ENCODE measurements around the gene CADPS2. TPM values are rescaled to one million over a fixed set of nuclear protein-coding genes. Genes with fewer than 3 reads are reported as not detected.

The CADPS2 gene
- total RNA-seq, 1 experiment from 2014 or later = 16.4 TPM

DNA sequence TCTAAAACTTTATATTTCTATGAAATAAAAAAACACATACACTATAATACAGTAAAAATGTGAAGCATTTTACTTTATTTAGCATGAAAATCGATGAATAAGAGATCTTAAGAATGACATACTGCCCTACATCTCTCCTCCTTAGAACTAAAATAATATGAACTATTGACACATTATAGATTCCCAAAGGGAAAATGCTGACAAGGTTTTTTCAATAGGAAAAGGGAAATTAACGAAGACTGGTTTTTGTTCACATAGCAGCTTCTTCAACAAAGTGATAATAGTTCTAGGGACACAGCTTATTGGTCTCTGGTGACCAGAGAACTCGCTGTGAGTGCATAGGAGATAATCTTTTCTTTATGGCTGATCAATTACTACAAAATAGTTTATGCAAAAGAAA, 523.8 kb downstream of the CADPS2 start:
- BruUV-seq (replicated peaks) = no TSS peak
- intact Hi-C loops (cut with micrococcal nuclease; ENCODE audit: unreplicated experiment) = no loop called here
- Mint-ChIP-seq H3K4me3 (ENCODE audit: low read depth, unreplicated experiment) (no peak overlapping the region), H3K9me3 (ENCODE audit: low read depth, unreplicated experiment) (no peaks in the 10 kb centered on the region), H3K27me3 (ENCODE audit: unreplicated experiment) (no peaks in the 10 kb centered on the region), H3K4me1 (ENCODE audit: low read depth, unreplicated experiment) (no peaks in the 10 kb centered on the region), H3K36me3 (ENCODE audit: insufficient read depth, unreplicated experiment) (no peaks in the 10 kb centered on the region), H3K27ac (ENCODE audit: unreplicated experiment) (no peak overlapping the region)
- TF ChIP-seq, protein P1, sequence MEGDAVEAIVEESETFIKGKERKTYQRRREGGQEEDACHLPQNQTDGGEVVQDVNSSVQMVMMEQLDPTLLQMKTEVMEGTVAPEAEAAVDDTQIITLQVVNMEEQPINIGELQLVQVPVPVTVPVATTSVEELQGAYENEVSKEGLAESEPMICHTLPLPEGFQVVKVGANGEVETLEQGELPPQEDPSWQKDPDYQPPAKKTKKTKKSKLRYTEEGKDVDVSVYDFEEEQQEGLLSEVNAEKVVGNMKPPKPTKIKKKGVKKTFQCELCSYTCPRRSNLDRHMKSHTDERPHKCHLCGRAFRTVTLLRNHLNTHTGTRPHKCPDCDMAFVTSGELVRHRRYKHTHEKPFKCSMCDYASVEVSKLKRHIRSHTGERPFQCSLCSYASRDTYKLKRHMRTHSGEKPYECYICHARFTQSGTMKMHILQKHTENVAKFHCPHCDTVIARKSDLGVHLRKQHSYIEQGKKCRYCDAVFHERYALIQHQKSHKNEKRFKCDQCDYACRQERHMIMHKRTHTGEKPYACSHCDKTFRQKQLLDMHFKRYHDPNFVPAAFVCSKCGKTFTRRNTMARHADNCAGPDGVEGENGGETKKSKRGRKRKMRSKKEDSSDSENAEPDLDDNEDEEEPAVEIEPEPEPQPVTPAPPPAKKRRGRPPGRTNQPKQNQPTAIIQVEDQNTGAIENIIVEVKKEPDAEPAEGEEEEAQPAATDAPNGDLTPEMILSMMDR (IDR thresholded peaks at IDR 0.05; ENCODE audit: unreplicated experiment) = no peak
- no peak for DNase-seq
- CTCF ChIA-PET = interaction anchor here (0.5 to 0.6 kb wide), 2 partner anchors 62 to 797 kb away, joined by 3 to 4 read pairs; no protein-coding TSS in a partner anchor

DNA sequence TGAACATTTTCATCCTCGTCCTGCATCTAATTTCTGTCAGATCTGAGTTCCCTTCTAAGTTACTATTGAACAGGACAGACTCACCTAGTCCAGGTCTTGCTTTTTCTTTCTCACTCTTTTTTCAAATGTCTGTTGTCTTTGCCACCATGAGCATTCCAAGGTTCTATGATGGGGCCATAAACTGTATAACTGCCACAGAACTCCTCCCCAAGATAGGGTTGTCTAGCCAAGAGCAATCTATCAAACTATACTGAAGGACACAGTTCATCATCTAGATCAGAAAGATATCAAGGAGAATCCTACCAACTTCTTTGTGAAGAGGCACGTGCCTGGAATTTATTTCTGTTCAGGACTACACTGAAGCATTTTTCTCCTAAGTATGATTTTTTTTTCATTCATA, 531.6 kb downstream of the CADPS2 start:
- H3K9me3 Mint-ChIP-seq (ENCODE audit: low read depth, unreplicated experiment) = no peaks in the 10 kb centered on the region
- CTCF ChIA-PET = no interaction called here
- no peaks in the 10 kb centered on the region for H3K36me3 Mint-ChIP-seq (ENCODE audit: insufficient read depth, unreplicated experiment)
- H3K4me3 Mint-ChIP-seq (ENCODE audit: low read depth, unreplicated experiment) = no peak overlapping the region
- TF ChIP-seq, protein P1 (IDR thresholded peaks at IDR 0.05; ENCODE audit: unreplicated experiment) = no peak
- H3K27me3 Mint-ChIP-seq (ENCODE audit: unreplicated experiment) = no peaks in the 10 kb centered on the region
- H3K27ac Mint-ChIP-seq (ENCODE audit: unreplicated experiment) = no peak overlapping the region
- no peaks in the 10 kb centered on the region for H3K4me1 Mint-ChIP-seq (ENCODE audit: low read depth, unreplicated experiment)
- intact Hi-C loops (cut with micrococcal nuclease; ENCODE audit: unreplicated experiment) = no loop called here
- no TSS peak for BruUV-seq (replicated peaks)
- no peak for DNase-seq

DNA sequence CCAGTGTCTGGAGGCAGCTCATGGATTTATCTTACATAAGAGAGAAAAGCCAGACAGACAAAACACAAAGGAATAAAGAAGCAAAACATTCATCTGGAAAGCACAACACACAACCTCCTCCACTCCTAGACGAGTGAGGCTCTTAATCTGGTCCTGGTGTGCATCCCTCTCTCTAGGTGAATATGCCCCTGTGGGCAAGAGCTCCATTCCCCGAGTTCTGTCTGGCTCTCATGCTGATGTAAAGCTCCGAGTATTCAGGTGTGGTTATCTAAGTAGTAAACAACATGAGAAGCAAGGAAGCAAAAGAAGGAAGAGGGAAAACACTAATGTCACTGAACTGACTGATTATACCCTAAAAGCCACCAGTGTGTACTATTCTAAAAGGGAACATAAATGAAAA, 533.8 kb downstream of the CADPS2 start:
- intact Hi-C loops (cut with micrococcal nuclease; ENCODE audit: unreplicated experiment) = no loop called here
- Mint-ChIP-seq H3K4me3 (ENCODE audit: low read depth, unreplicated experiment) (no peak overlapping the region), H3K27me3 (ENCODE audit: unreplicated experiment) (no peaks in the 10 kb centered on the region), H3K4me1 (ENCODE audit: low read depth, unreplicated experiment) (no peaks in the 10 kb centered on the region), H3K36me3 (ENCODE audit: insufficient read depth, unreplicated experiment) (no peaks in the 10 kb centered on the region), H3K9me3 (ENCODE audit: low read depth, unreplicated experiment) (no peaks in the 10 kb centered on the region), H3K27ac (ENCODE audit: unreplicated experiment) (no peak overlapping the region)
- TF ChIP-seq, protein P1 (IDR thresholded peaks at IDR 0.05; ENCODE audit: unreplicated experiment) = no peak
- BruUV-seq (replicated peaks) = no TSS peak
- no peak for DNase-seq
- CTCF ChIA-PET = no interaction called here

DNA sequence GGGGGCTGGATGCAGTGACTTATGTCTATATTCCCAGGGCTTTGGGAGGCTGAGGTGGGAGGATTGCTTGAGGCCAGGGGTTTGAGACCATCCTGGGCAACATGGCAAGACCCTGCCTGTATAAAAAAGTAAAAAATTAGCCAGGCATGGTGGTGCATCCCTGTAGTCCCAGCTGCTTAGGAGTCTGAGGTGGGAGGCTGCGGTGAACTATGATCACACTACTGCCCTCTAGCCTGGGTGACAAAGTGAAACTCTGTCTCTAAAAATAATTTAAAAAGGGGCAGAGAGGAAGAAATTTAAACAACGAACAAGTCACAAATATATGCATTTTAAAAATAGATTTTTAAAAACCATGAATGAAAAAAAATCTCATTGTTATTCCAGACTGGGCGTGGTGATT, 535.6 kb downstream of the CADPS2 start:
- no peak overlapping the region for H3K27ac Mint-ChIP-seq (ENCODE audit: unreplicated experiment)
- no peak overlapping the region for H3K4me3 Mint-ChIP-seq (ENCODE audit: low read depth, unreplicated experiment)
- H3K4me1 Mint-ChIP-seq (ENCODE audit: low read depth, unreplicated experiment) = no peaks in the 10 kb centered on the region
- no TSS peak for BruUV-seq (replicated peaks)
- no peaks in the 10 kb centered on the region for H3K36me3 Mint-ChIP-seq (ENCODE audit: insufficient read depth, unreplicated experiment)
- no peak for DNase-seq
- TF ChIP-seq, protein P1 (IDR thresholded peaks at IDR 0.05; ENCODE audit: unreplicated experiment) = no peak
- H3K9me3 Mint-ChIP-seq (ENCODE audit: low read depth, unreplicated experiment) = no peaks in the 10 kb centered on the region
- intact Hi-C loops (cut with micrococcal nuclease; ENCODE audit: unreplicated experiment) = no loop called here
- CTCF ChIA-PET = no interaction called here
- no peaks in the 10 kb centered on the region for H3K27me3 Mint-ChIP-seq (ENCODE audit: unreplicated experiment)

DNA sequence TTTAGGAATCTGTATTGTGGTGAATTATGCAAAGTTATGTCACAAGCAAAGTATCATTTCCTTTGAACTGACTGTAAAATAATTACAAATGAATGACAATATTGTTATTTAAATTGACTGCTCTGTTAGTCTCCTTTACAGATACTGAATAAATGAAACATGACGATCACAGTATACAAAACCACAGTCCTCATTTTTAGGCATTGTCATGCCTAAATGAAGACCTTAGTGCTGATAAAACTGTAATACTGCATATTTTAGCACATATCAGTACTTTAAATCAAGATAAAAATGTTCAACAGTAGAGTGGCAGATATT, 542.0 kb downstream of the CADPS2 start:
- Mint-ChIP-seq H3K27ac (ENCODE audit: unreplicated experiment) (no peak overlapping the region), H3K36me3 (ENCODE audit: insufficient read depth, unreplicated experiment) (no peaks in the 10 kb centered on the region), H3K4me1 (ENCODE audit: low read depth, unreplicated experiment) (no peaks in the 10 kb centered on the region), H3K4me3 (ENCODE audit: low read depth, unreplicated experiment) (no peak overlapping the region), H3K27me3 (ENCODE audit: unreplicated experiment) (no peaks in the 10 kb centered on the region), H3K9me3 (ENCODE audit: low read depth, unreplicated experiment) (no peaks in the 10 kb centered on the region)
- no TSS peak for BruUV-seq (replicated peaks)
- TF ChIP-seq, protein P1 (IDR thresholded peaks at IDR 0.05; ENCODE audit: unreplicated experiment) = no peak
- CTCF ChIA-PET = no interaction called here
- intact Hi-C loops (cut with micrococcal nuclease; ENCODE audit: unreplicated experiment) = no loop called here
- DNase-seq = no peak

Data from Calu3 (cell line).